Esophagus squamous epithelium (tissue), 5 donors: ENCODE data around the gene SIL1. TPM values are rescaled to one million over a fixed set of nuclear protein-coding genes. Genes with fewer than 3 reads are reported as not detected.

Source experiments
- DNase-seq: peaks from one replicate; lab custom pipeline; 2025; lab: John Stamatoyannopoulos, UW
- H3K27ac ChIP-seq, 4 donors: fragments of 200-600 bp; sonication (generic); one replicate each; pipeline ENCODE4 v1.5.1; 2016 to 2019; ENCODE audit warnings: mild to moderate bottlenecking in 1 of 4
- H3K27me3 ChIP-seq, 4 donors: fragments of 200-600 bp; sonication (generic); 1 replicate in 3 of 4; 2 replicates in 1 of 4; pipeline versions ENCODE4 v1.5.1 to v1.6.0; 2017 to 2021; ENCODE audit warnings: antibody characterized with exemption in 1 of 4
- H3K36me3 ChIP-seq, 3 donors: fragments of 200-600 bp; sonication (generic); one replicate each; pipeline ENCODE4 v1.5.1; 2016 to 2019
- H3K4me1 ChIP-seq, 3 donors: fragments of 200-600 bp; sonication (generic); one replicate each; pipeline ENCODE4 v1.5.1; 2017 to 2019
- H3K4me3 ChIP-seq, 4 donors: fragments of 200-600 bp; sonication (generic); 1 replicate in 3 of 4; 2 replicates in 1 of 4; pipeline ENCODE4 v1.5.1; 2016 to 2019; ENCODE audit warnings: mild to moderate bottlenecking in 2 of 4, moderate library complexity in 1 of 4
- H3K9me3 ChIP-seq, 3 donors: fragments of 200-600 bp; sonication (generic); one replicate each; pipeline ENCODE4 v1.5.1; 2016 to 2019
- POLR2A ChIP-seq, 4 donors: fragments of 450-650 bp; IDR thresholded peaks; one replicate each; pipeline ENCODE4 v1.6.1; 2017; ENCODE audit warnings: antibody characterized with exemption in 4 of 4, mild to moderate bottlenecking in 4 of 4, moderate library complexity in 3 of 4
- WGBS, 2 donors: methylation state at CpG; one replicate each; pipeline ENCODE4 v1.1.5; 2018; 5-methylcytosine and 5-hydroxymethylcytosine counted together
- intact Hi-C: fragments of 100-400 bp; cut with DNase I; formaldehyde crosslinking; loops from one replicate; pipeline ENCODE4 v1.15.0; 2022
- total RNA-seq, 4 donors: library from RNA; depleted of rRNA; stranded (reverse); fragments of >200 nt; gene quantifications; one replicate each; pipeline ENCODE4 v1.1.0, GENCODE V29; 2016
- TF ChIP-seq, protein P1 (sequence below), 6 experiments: fragments of 450-650 bp in 4 of 6; fragments of 200-600 bp in 2 of 6; sonication (generic) in 2 of 6; IDR thresholded peaks; one replicate each; pipeline ENCODE4 v1.5.1; 2016 to 2019; ENCODE audit warnings: antibody characterized with exemption in 6 of 6, mild to moderate bottlenecking in 4 of 6, moderate library complexity in 4 of 6
- donor health status: DM: yes; HTN: yes; CAD: no.

Gene SIL1
- total RNA-seq, 4 donors from 2014 or later = 18.0 to 34.6 (median 18.3) TPM

DNA sequence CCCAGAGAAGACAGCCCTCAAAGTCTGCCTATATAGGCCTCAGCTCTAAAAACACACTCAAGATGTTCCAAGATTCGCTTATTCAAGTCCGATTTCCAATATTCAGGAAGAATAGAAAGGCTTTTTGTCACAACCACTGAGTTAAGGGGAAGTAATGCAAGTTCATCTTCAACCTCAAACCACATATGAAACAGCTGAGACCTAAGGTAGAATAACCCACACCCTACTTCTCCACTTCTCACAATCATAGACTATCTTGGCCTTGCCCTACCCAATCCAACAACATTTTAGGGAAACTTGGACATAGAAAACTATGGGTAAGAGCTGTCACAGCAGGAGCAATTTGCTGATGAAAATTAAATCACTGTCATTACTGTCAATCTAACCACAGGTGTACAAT, 171.0 kb downstream of the SIL1 start:
- Histone ChIP-seq H3K27ac (no peak overlapping the region), H3K4me3 (no peak overlapping the region), H3K9me3 (no peaks in the 10 kb centered on the region), H3K27me3 (no peaks in the 10 kb centered on the region), H3K4me1 (peaks cover 3 to 13% (median 4%) of the 10 kb centered on the region in 3 donors), H3K36me3 (peaks cover 0 to 27% (median 0%) of the 10 kb centered on the region in 3 donors)
- TF ChIP-seq POLR2A (IDR thresholded peaks at IDR 0.05) = no peak
- TF ChIP-seq, protein P1, sequence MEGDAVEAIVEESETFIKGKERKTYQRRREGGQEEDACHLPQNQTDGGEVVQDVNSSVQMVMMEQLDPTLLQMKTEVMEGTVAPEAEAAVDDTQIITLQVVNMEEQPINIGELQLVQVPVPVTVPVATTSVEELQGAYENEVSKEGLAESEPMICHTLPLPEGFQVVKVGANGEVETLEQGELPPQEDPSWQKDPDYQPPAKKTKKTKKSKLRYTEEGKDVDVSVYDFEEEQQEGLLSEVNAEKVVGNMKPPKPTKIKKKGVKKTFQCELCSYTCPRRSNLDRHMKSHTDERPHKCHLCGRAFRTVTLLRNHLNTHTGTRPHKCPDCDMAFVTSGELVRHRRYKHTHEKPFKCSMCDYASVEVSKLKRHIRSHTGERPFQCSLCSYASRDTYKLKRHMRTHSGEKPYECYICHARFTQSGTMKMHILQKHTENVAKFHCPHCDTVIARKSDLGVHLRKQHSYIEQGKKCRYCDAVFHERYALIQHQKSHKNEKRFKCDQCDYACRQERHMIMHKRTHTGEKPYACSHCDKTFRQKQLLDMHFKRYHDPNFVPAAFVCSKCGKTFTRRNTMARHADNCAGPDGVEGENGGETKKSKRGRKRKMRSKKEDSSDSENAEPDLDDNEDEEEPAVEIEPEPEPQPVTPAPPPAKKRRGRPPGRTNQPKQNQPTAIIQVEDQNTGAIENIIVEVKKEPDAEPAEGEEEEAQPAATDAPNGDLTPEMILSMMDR (IDR thresholded peaks at IDR 0.05) = no peak
- DNase-seq = no peak
- intact Hi-C loops = no loop called here
- 80 to 90% methylated on average over 2 of the region's 2 CpGs for WGBS, 2 donors

DNA sequence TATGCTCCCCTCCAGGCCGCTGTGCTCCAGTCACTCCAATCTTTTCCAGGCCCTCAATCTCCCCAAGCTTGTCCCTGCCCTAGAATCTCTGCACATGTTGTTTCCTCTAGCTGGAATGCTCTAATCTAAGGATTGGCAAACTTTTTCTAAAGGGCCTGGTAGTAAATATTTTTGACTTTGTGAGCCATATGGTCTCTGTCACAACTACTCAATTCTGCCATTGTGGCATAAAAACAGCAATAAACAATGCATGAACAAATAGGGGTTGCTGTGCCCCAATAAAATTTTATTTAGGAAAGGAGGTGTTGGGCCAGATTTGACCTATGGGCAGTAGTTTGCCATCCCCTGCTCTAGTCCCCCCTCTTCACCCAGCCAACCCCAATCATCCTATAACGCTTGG, 172.5 kb downstream of the SIL1 start:
- no peak for DNase-seq
- H3K4me1 ChIP-seq = peaks cover 3 to 16% (median 4%) of the 10 kb centered on the region in 3 donors
- TF ChIP-seq POLR2A (IDR thresholded peaks at IDR 0.05) = no peak
- TF ChIP-seq, protein P1 (IDR thresholded peaks at IDR 0.05) = no peak

GRCh38 chr5:139023286-139023685, 174.9 kb downstream of the SIL1 start:
- no peak overlapping the region for H3K27ac ChIP-seq
- no peaks in the 10 kb centered on the region for H3K9me3 ChIP-seq
- no peak for DNase-seq
- H3K4me1 ChIP-seq = peaks cover 3 to 16% (median 4%) of the 10 kb centered on the region in 3 donors
- H3K4me3 ChIP-seq = no peak overlapping the region
- peaks cover 0 to 55% (median 0%) of the 10 kb centered on the region in 3 donors for H3K36me3 ChIP-seq
- 67 to 74% methylated on average over 8 of the region's 8 CpGs for WGBS, 2 donors
- TF ChIP-seq POLR2A (IDR thresholded peaks at IDR 0.05) = no peak
- TF ChIP-seq, protein P1 (IDR thresholded peaks at IDR 0.05) = no peak
- H3K27me3 ChIP-seq = no peaks in the 10 kb centered on the region
- intact Hi-C loops = no loop called here

More for the DNA sequence above, 172.5 kb downstream of the SIL1 start:
- no peaks in the 10 kb centered on the region for H3K27me3 ChIP-seq
- no peaks in the 10 kb centered on the region for H3K9me3 ChIP-seq
- no peak overlapping the region for H3K27ac ChIP-seq
- intact Hi-C loops = no loop called here
- H3K4me3 ChIP-seq = no peak overlapping the region
- WGBS, 2 donors = 75 to 77% methylated on average over 2 of the region's 2 CpGs
- peaks cover 0 to 32% (median 0%) of the 10 kb centered on the region in 3 donors for H3K36me3 ChIP-seq

- Histone ChIP-seq H3K4me1 (peaks cover 3 to 16% (median 4%) of the 10 kb centered on the region in 3 donors), H3K4me3 (no peak overlapping the region), H3K9me3 (no peaks in the 10 kb centered on the region), H3K36me3 (peaks cover 0 to 63% (median 0%) of the 10 kb centered on the region in 3 donors), H3K27ac (no peak overlapping the region), H3K27me3 (no peaks in the 10 kb centered on the region)
- TF ChIP-seq, protein P1 (IDR thresholded peaks at IDR 0.05) = no peak
- TF ChIP-seq POLR2A (IDR thresholded peaks at IDR 0.05) = no peak
- 50 to 80% methylated on average over 1 of the region's 1 CpG for WGBS, 2 donors
- DNase-seq = no peak
- intact Hi-C loops = no loop called here
Measured at GRCh38 chr5:139022528-139022927, 175.6 kb downstream of the SIL1 start.

- H3K4me1 ChIP-seq = peaks cover 3 to 16% (median 4%) of the 10 kb centered on the region in 3 donors
- H3K4me3 ChIP-seq = no peak overlapping the region
- intact Hi-C loops = no loop called here
- H3K27me3 ChIP-seq = no peaks in the 10 kb centered on the region
- H3K9me3 ChIP-seq = no peaks in the 10 kb centered on the region
- WGBS, 2 donors = 74 to 94% methylated on average over 3 of the region's 3 CpGs
- DNase-seq = no peak
- H3K27ac ChIP-seq = no peak overlapping the region
- TF ChIP-seq POLR2A (IDR thresholded peaks at IDR 0.05) = no peak
- TF ChIP-seq, protein P1 (IDR thresholded peaks at IDR 0.05) = no peak
- peaks cover 0 to 62% (median 0%) of the 10 kb centered on the region in 3 donors for H3K36me3 ChIP-seq
Measured at GRCh38 chr5:139021346-139021745, 176.8 kb downstream of the SIL1 start.
